ENCODE data around the gene CTNNBIP1.

DNA sequence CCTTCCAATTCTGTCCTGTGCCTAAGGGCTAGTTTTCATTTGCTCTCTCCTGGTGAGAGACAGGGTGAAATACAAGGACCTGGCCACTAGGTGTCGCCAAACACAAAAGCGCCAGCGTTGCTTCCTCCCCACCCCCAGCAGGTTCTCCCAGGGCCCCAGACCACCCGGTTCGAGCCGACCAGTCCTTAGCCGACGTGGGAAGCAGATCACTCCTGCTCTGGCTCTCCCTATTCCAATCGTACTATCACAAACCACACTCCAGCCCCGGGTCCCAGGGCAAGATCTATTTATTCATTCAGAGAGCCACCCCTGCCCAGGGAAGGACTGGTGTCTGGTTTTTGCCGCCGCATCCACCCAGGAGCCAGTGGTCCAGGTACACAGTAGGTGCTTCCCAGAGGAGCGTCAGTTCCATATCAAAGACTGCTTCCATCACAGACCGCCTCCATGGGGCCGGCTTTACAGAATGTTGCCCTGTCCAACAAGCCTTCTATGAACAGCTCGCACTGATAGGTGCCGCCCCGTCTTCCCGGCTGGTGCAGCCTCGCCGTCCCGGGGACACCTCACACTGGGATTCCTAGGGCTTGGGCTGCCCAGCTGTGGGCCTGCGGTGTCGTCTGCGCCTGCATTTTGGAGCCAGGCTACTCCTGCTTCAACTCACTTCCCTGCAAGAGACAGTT, 35.0 kb downstream of the CTNNBIP1 start:
- TF ChIP-seq, protein P1, sequence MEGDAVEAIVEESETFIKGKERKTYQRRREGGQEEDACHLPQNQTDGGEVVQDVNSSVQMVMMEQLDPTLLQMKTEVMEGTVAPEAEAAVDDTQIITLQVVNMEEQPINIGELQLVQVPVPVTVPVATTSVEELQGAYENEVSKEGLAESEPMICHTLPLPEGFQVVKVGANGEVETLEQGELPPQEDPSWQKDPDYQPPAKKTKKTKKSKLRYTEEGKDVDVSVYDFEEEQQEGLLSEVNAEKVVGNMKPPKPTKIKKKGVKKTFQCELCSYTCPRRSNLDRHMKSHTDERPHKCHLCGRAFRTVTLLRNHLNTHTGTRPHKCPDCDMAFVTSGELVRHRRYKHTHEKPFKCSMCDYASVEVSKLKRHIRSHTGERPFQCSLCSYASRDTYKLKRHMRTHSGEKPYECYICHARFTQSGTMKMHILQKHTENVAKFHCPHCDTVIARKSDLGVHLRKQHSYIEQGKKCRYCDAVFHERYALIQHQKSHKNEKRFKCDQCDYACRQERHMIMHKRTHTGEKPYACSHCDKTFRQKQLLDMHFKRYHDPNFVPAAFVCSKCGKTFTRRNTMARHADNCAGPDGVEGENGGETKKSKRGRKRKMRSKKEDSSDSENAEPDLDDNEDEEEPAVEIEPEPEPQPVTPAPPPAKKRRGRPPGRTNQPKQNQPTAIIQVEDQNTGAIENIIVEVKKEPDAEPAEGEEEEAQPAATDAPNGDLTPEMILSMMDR (IDR thresholded peaks at IDR 0.05 in 2 of 3, conservative IDR thresholded peaks at IDR 0.05 in 1 of 3; ENCODE audit: insufficient read depth in 2 of 3, low read depth in 1 of 3, low read length in 3 of 3) = peak; percentile 95 to 99 (median 98)
- TF ChIP-seq TFAM (CRISPR knock-in tag; conservative IDR thresholded peaks at IDR 0.05) = no peak
- TF ChIP-seq EP300 (IDR thresholded peaks at IDR 0.05; ENCODE audit: low read length) = no peak
- TF ChIP-seq ZNF24 (IDR thresholded peaks at IDR 0.05) = no peak
- no peak for TF ChIP-seq TCF7L2 (IDR thresholded peaks at IDR 0.05; ENCODE audit: low read depth, low read length)
- no peak for TF ChIP-seq EZH2 (IDR thresholded peaks at IDR 0.05; ENCODE audit: borderline replicate concordance, low read depth, low read length)
- TF ChIP-seq EWSR1 (IDR thresholded peaks at IDR 0.05; ENCODE audit: borderline replicate concordance, low read depth, partially characterized antibody) = no peak
- TF ChIP-seq ZNF197 (CRISPR knock-in tag; IDR thresholded peaks at IDR 0.05; ENCODE audit: low read depth) = no peak
- no peak for TF ChIP-seq MXI1 (IDR thresholded peaks at IDR 0.05; ENCODE audit: low read depth, low read length)
- TF ChIP-seq RAD21 (CRISPR knock-in tag; conservative IDR thresholded peaks at IDR 0.05 in 1 of 2, IDR thresholded peaks at IDR 0.05 in 1 of 2) = peak; percentile 94 to 98
- peak in 1 of 2 experiments; percentile 85; a peak in 2 of 4 replicates for TF ChIP-seq MAZ (CRISPR knock-in tag; conservative IDR thresholded peaks at IDR 0.05 in 1 of 2, IDR thresholded peaks at IDR 0.05 in 1 of 2)
- no peak for TF ChIP-seq HNRNPK (IDR thresholded peaks at IDR 0.05; ENCODE audit: low read depth, low read length, poor library complexity, severe bottlenecking)
